ENCODE measurements around the gene HES4.

Gene HES4

DNA sequence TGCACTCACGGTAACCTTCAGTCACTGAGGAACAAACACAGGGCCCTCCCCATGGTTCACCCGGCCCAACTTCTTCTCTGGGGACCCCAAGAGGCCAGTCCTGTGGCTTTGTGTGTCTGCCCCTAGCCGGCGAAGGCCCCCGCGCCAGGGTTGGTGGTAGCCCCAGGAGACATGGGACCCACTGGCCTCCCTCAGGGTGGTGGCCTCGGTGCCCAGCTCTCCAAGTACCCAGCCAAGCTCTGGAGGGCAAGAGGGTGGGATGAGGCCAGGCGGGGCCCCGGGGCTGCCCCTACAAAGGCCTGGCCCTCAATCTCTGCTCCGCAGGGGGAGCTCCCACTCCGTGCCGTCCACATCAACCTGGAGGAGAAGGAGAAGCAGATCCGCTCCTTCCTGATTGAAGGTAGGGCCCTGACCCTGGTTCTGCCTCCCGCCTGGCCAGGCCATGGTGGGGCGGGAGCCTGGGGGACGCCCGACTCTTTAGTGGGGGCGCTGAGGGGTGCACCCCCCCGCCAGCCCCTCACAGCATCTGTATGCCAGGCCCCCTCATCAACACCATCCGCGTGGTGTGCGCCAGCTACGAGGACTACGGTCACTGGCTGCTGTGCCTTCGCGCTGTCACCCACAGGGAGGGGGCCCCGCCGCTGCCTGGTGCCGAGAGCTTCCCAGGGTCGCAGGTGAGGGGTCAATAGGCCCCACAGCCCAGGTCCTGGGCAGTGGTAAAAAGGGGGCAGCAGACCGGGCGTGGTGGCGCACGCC lies 28.0 kb downstream of the HES4 start:
- TF ChIP-seq, protein P1, sequence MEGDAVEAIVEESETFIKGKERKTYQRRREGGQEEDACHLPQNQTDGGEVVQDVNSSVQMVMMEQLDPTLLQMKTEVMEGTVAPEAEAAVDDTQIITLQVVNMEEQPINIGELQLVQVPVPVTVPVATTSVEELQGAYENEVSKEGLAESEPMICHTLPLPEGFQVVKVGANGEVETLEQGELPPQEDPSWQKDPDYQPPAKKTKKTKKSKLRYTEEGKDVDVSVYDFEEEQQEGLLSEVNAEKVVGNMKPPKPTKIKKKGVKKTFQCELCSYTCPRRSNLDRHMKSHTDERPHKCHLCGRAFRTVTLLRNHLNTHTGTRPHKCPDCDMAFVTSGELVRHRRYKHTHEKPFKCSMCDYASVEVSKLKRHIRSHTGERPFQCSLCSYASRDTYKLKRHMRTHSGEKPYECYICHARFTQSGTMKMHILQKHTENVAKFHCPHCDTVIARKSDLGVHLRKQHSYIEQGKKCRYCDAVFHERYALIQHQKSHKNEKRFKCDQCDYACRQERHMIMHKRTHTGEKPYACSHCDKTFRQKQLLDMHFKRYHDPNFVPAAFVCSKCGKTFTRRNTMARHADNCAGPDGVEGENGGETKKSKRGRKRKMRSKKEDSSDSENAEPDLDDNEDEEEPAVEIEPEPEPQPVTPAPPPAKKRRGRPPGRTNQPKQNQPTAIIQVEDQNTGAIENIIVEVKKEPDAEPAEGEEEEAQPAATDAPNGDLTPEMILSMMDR (IDR thresholded peaks at IDR 0.05; ENCODE audit: low read depth, low read length): no peak

DNA sequence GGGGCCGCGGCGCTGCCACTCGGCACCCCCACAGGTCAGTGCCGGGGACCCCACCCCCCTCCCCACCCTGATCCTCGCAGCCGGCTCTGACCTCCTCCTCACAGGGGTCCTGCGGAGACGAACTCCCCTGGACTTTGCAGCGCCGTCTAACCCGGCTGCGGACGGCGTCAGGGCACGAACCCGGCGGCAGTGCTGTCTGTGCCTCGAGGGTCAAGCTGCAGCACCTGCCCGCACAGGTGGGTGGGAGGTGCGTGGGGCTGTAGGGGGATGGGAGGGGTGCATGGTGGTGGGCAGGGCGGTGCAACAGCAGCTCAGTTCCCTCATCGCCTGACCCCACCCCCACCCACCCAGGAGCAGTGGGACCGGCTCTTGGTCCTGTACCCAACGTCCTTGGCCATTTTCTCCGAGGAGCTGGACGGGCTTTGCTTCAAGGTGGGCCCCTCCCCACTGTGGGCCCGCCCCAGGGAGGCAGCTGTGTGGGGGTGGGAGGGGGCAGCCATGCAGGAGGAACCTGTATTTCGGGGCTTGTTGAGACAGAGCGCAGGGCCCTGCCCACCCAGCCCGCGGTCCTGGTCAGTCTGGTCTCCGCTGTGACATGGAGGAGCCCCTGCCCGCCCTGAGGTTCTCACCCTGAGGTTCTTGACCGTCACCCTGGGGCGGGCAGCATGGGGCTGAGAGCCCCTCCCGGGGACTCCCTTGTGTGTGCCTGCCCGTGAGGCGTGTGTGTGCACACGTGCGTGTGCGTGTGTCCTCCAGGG lies 28.7 kb downstream of the HES4 start:
- no peak overlapping the region for H3K4me3 ChIP-seq (ENCODE audit: low read depth, low read length)
- TF ChIP-seq, protein P1 (IDR thresholded peaks at IDR 0.05; ENCODE audit: low read depth, low read length): no peak

More for the DNA sequence above, 28.0 kb downstream of the HES4 start:
- H3K4me3 ChIP-seq (ENCODE audit: low read depth, low read length): no peak overlapping the region

- H3K4me3 ChIP-seq (ENCODE audit: low read depth, low read length): no peak overlapping the region
These were observed 29.5 kb downstream of the HES4 start for GRCh38 chr1:970242-970972.

GRCh38 chr1:969260-969855 lies 30.5 kb downstream of the HES4 start:
- no peak overlapping the region for H3K4me3 ChIP-seq (ENCODE audit: low read depth, low read length)
- TF ChIP-seq, protein P1 (IDR thresholded peaks at IDR 0.05; ENCODE audit: low read depth, low read length): no peak

More at GRCh38 chr1:970242-970972, 29.5 kb downstream of the HES4 start:
- TF ChIP-seq, protein P1 (IDR thresholded peaks at IDR 0.05; ENCODE audit: low read depth, low read length): no peak

- TF ChIP-seq, protein P1 (IDR thresholded peaks at IDR 0.05; ENCODE audit: low read depth, low read length): no peak
- no peak overlapping the region for H3K4me3 ChIP-seq (ENCODE audit: low read depth, low read length)
These were observed 32.2 kb downstream of the HES4 start for GRCh38 chr1:967466-968343.

DNA sequence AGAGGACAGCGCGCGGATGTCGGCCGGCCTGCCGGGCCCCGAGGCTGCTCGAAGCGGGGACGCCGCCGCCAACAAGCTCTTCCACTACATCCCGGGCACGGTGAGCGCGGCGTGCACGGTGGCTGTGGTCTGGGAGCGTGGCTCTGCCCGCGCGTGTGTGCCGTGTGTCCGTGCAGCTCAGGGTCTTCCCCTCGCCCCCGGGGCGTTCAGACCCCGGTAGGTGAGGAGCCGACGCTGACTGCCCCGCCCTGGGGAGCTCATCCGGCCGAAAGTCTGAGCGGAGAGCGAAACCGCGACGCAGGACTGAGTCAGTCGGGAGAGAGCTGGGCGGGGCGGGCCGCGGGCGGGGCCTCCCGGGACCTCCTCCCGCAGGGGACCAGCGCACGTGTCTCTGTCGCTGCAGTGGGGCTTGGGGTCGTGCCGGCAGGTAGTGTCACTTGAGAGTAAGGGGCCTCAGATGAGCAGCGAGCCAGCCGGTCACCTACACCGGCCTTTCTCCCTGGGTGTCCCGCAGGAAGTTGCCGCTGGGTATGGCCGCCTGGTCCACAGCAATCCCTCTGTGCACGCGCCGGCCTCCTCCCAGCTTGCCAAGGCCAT lies 33.1 kb downstream of the HES4 start:
- peak overlapping the region; percentile 61 for H3K4me3 ChIP-seq (ENCODE audit: low read depth, low read length)

More for the DNA sequence above, 33.1 kb downstream of the HES4 start:
- TF ChIP-seq, protein P1 (IDR thresholded peaks at IDR 0.05; ENCODE audit: low read depth, low read length): no peak
